NOMO-1 (cell line): ENCODE results near the gene CAV2.

Experiments
- DNase-seq, 2 experiments: peaks; one replicate each; lab custom pipeline; 2025; ENCODE audit not compliant: unreplicated experiment in 2 of 2; lab: John Stamatoyannopoulos, UW

Gene CAV2

GRCh38 chr7:116522247-116522646 lies 22.7 kb downstream of the CAV2 start:
- no peak for DNase-seq

GRCh38 chr7:116524221-116524608 lies 24.7 kb downstream of the CAV2 start:
- DNase-seq = no peak

GRCh38 chr7:116524609-116525297 lies 25.2 kb downstream of the CAV2 start, which contains the start of gene CAV1:
CAV1 (plus strand) TSS chr7:116525036; CDS start chr7:116525063, 27 bp downstream.
- DNase-seq = no peak

- DNase-seq = no peak
These were observed 25.9 kb downstream of the CAV2 start for GRCh38 chr7:116525298-116525912.

GRCh38 chr7:116525913-116526861 lies 26.6 kb downstream of the CAV2 start:
- DNase-seq = peak; percentile 8 to 39

GRCh38 chr7:116526897-116527296 lies 27.4 kb downstream of the CAV2 start:
- no peak for DNase-seq

GRCh38 chr7:116527521-116527920 lies 28.0 kb downstream of the CAV2 start:
- DNase-seq = no peak

GRCh38 chr7:116528008-116528789 lies 28.7 kb downstream of the CAV2 start:
- DNase-seq = no peak

- no peak for DNase-seq
These were observed 29.7 kb downstream of the CAV2 start for GRCh38 chr7:116529250-116529649.

GRCh38 chr7:116530107-116530820 lies 30.7 kb downstream of the CAV2 start:
- DNase-seq = peak in 1 of 2 experiments; percentile 31

GRCh38 chr7:116532102-116532688 lies 32.7 kb downstream of the CAV2 start:
- DNase-seq = no peak

GRCh38 chr7:116534790-116535189 lies 35.3 kb downstream of the CAV2 start:
- DNase-seq = no peak

- DNase-seq = no peak
These were observed 35.9 kb downstream of the CAV2 start for GRCh38 chr7:116535416-116535815.

GRCh38 chr7:116538138-116538537 lies 38.6 kb downstream of the CAV2 start:
- DNase-seq = no peak

- DNase-seq = no peak
These were observed 40.3 kb downstream of the CAV2 start for GRCh38 chr7:116539879-116540278.

GRCh38 chr7:116540743-116541142 lies 41.2 kb downstream of the CAV2 start:
- DNase-seq = no peak

- DNase-seq = no peak
These were observed 42.4 kb downstream of the CAV2 start for GRCh38 chr7:116541951-116542350.

GRCh38 chr7:116542618-116543017 lies 43.1 kb downstream of the CAV2 start:
- no peak for DNase-seq

GRCh38 chr7:116543664-116544063 lies 44.1 kb downstream of the CAV2 start:
- no peak for DNase-seq

GRCh38 chr7:116544487-116544886 lies 44.9 kb downstream of the CAV2 start:
- DNase-seq = no peak
